T-helper 1 cell treated with Interleukin-12 subunit alpha and Interleukin-12 subunit beta and Interleukin-4 antibody, amounts not matched to agents 30 μg/mL and 1 μg/mL, for 36 hours (primary cell): ENCODE measurements around the gene WDR11.

Experiments used
- H3K27ac Mint-ChIP-seq: one replicate; pipeline ENCODE4 v1.8.0; 2021; ENCODE audit warnings: mild to moderate bottlenecking, mixed read lengths
- H3K27me3 Mint-ChIP-seq: one replicate; pipeline ENCODE4 v1.8.0; 2021; ENCODE audit warnings: low read depth, mixed read lengths
- H3K36me3 Mint-ChIP-seq: one replicate; pipeline ENCODE4 v1.8.0; 2021; ENCODE audit warnings: low read depth, mixed read lengths
- H3K4me1 Mint-ChIP-seq: one replicate; pipeline ENCODE4 v1.8.0; 2021; ENCODE audit warnings: low read depth, mixed read lengths
- H3K4me3 Mint-ChIP-seq: one replicate; pipeline ENCODE4 v1.8.0; 2021; ENCODE audit warnings: mild to moderate bottlenecking, moderate library complexity, mixed read lengths
- H3K9me3 Mint-ChIP-seq: one replicate; pipeline ENCODE4 v1.8.0; 2021; ENCODE audit warnings: mixed read lengths

Gene WDR11, protein sequence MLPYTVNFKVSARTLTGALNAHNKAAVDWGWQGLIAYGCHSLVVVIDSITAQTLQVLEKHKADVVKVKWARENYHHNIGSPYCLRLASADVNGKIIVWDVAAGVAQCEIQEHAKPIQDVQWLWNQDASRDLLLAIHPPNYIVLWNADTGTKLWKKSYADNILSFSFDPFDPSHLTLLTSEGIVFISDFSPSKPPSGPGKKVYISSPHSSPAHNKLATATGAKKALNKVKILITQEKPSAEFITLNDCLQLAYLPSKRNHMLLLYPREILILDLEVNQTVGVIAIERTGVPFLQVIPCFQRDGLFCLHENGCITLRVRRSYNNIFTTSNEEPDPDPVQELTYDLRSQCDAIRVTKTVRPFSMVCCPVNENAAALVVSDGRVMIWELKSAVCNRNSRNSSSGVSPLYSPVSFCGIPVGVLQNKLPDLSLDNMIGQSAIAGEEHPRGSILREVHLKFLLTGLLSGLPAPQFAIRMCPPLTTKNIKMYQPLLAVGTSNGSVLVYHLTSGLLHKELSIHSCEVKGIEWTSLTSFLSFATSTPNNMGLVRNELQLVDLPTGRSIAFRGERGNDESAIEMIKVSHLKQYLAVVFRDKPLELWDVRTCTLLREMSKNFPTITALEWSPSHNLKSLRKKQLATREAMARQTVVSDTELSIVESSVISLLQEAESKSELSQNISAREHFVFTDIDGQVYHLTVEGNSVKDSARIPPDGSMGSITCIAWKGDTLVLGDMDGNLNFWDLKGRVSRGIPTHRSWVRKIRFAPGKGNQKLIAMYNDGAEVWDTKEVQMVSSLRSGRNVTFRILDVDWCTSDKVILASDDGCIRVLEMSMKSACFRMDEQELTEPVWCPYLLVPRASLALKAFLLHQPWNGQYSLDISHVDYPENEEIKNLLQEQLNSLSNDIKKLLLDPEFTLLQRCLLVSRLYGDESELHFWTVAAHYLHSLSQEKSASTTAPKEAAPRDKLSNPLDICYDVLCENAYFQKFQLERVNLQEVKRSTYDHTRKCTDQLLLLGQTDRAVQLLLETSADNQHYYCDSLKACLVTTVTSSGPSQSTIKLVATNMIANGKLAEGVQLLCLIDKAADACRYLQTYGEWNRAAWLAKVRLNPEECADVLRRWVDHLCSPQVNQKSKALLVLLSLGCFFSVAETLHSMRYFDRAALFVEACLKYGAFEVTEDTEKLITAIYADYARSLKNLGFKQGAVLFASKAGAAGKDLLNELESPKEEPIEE

GRCh38 chr10:120850911-120851865, at the start of gene WDR11:
TSS of gene WDR11 (plus strand) at chr10:120851362. CDS start at chr10:120851421, 59 bp downstream.
- Mint-ChIP-seq H3K27me3 (no peaks in the 10 kb centered on the region), H3K27ac (peak within 1 kb of the TSS; percentile 94), H3K4me1 (peaks cover 25% of the 10 kb centered on the region), H3K9me3 (no peaks in the 10 kb centered on the region), H3K36me3 (peaks cover 34% of the 10 kb centered on the region), H3K4me3 (peak within 1 kb of the TSS; percentile 98)

DNA sequence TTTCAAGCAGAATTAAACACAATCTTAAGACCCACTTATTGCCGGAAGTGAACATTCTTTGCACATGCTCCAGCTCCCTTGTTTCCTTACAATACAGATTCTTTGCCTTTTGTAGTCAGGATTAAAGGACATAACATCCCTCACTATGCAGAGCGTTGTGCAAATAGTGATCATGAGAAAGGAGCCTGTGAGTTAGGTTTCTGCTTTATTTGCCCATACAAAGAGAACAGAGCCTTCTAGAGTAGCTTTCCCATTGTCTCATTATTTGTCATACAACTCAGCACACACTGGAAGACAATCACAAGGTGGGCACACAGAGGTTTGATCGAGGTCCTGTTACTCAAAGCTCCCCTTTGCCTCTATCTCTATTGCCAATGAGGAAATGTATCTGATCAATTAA, 48.2 kb upstream of the WDR11 start:
- H3K9me3 Mint-ChIP-seq = no peaks in the 10 kb centered on the region
- H3K4me3 Mint-ChIP-seq = no peak overlapping the region

DNA sequence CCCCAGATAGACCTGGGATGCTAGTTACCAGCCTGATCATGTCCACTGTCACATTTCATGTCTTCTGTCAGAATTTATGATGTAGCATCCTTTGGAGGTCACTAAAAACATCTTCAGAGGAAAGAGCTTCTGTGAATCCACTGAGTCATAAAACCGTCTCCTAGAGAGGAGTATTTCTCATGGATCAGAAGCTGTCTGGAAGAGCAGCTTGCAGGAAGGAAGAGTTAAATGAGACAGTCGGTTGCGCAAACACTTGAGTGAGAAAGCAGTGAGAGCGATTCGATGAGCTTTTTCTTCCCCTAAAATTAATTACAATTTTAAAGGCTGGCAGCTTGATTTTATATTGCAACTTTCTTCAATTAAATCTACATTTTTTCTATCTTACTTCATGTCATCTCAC, 47.2 kb upstream of the WDR11 start:
- Mint-ChIP-seq H3K4me3 (no peak overlapping the region), H3K27ac (no peak overlapping the region), H3K36me3 (no peaks in the 10 kb centered on the region), H3K4me1 (no peaks in the 10 kb centered on the region), H3K27me3 (no peaks in the 10 kb centered on the region), H3K9me3 (no peaks in the 10 kb centered on the region)

More for the DNA sequence above, 48.2 kb upstream of the WDR11 start:
- H3K27me3 Mint-ChIP-seq = no peaks in the 10 kb centered on the region
- no peak overlapping the region for H3K27ac Mint-ChIP-seq
- H3K4me1 Mint-ChIP-seq = no peaks in the 10 kb centered on the region
- no peaks in the 10 kb centered on the region for H3K36me3 Mint-ChIP-seq

- Mint-ChIP-seq H3K4me1 (no peaks in the 10 kb centered on the region), H3K36me3 (no peaks in the 10 kb centered on the region), H3K27me3 (no peaks in the 10 kb centered on the region), H3K9me3 (no peaks in the 10 kb centered on the region), H3K27ac (no peak overlapping the region), H3K4me3 (no peak overlapping the region)
Observed at GRCh38 chr10:120805014-120805812, 45.9 kb upstream of the WDR11 start.

GRCh38 chr10:120806081-120806480, 45.1 kb upstream of the WDR11 start:
- Mint-ChIP-seq H3K27me3 (no peaks in the 10 kb centered on the region), H3K27ac (no peak overlapping the region), H3K9me3 (no peaks in the 10 kb centered on the region), H3K36me3 (no peaks in the 10 kb centered on the region), H3K4me1 (no peaks in the 10 kb centered on the region), H3K4me3 (no peak overlapping the region)

GRCh38 chr10:120810298-120810697, 40.9 kb upstream of the WDR11 start:
- Mint-ChIP-seq H3K9me3 (no peaks in the 10 kb centered on the region), H3K4me1 (no peaks in the 10 kb centered on the region), H3K27me3 (peaks cover 5% of the 10 kb centered on the region), H3K27ac (no peak overlapping the region), H3K36me3 (no peaks in the 10 kb centered on the region), H3K4me3 (no peak overlapping the region)

DNA sequence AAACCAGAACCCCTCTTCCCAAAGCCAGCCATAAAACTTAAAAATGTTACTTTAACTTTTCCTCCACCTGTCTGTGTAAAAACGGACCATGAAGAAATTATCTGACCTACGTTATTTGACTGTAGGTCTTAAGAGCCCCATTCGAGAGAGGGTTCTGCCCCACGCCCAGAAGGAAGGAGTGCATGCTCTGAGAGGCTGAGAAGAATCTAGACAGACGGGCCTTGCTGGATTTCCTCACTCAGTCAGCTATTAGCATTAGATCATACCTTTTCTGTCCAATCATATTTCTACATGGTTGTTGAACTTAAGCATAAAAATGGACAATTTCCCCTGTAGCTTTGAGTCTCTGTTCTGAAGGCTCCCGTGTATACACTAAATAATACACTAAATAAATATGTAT, 38.1 kb upstream of the WDR11 start:
- H3K27ac Mint-ChIP-seq = no peak overlapping the region

DNA sequence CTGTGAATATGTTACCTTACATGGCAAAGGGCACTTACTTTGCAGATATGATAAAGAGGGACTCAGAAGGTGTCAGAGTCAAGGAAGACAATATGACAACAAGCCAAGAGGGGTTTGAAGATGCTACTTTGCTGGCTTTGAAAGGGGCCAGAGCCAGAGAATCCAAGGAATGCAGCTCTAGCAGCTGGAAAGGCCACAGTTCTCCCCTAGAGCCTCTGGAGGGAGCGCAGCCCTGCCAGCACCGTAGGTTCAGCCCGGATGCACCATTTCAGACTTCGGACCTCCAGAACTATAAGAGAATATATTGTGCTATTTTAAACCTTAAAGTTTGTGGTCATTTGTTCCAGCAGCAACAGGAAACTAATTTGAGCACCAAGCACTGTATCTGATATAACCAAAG, 32.9 kb upstream of the WDR11 start:
- no peak overlapping the region for H3K27ac Mint-ChIP-seq

More for the DNA sequence above, 38.1 kb upstream of the WDR11 start:
- H3K9me3 Mint-ChIP-seq = no peaks in the 10 kb centered on the region
- no peak overlapping the region for H3K4me3 Mint-ChIP-seq
- no peaks in the 10 kb centered on the region for H3K4me1 Mint-ChIP-seq
- peaks cover 11% of the 10 kb centered on the region for H3K27me3 Mint-ChIP-seq
- H3K36me3 Mint-ChIP-seq = no peaks in the 10 kb centered on the region

DNA sequence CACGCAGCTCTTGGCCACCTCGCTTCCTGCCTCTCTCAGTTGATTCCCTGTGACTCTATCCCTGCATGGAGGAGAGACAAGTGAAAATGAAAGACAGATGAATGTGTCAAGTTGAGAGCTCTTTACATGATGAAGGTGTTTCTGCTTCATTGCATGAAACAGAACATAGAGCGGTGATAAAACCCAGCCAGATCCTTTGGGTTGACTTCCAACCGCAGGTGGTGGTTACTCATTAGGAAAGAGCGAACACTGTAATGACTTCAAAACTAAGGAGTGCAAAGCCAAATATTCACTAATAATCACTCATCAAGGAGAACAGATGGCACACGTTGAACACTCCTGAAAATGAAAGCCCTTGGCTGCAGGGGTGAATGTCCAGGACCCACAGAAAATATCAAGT, 31.8 kb upstream of the WDR11 start:
- Mint-ChIP-seq H3K27me3 (peaks cover 11% of the 10 kb centered on the region), H3K27ac (no peak overlapping the region), H3K9me3 (no peaks in the 10 kb centered on the region), H3K4me3 (no peak overlapping the region), H3K4me1 (no peaks in the 10 kb centered on the region), H3K36me3 (no peaks in the 10 kb centered on the region)

More for the DNA sequence above, 32.9 kb upstream of the WDR11 start:
- Mint-ChIP-seq H3K27me3 (peaks cover 11% of the 10 kb centered on the region), H3K4me1 (no peaks in the 10 kb centered on the region), H3K9me3 (no peaks in the 10 kb centered on the region), H3K36me3 (no peaks in the 10 kb centered on the region), H3K4me3 (no peak overlapping the region)

DNA sequence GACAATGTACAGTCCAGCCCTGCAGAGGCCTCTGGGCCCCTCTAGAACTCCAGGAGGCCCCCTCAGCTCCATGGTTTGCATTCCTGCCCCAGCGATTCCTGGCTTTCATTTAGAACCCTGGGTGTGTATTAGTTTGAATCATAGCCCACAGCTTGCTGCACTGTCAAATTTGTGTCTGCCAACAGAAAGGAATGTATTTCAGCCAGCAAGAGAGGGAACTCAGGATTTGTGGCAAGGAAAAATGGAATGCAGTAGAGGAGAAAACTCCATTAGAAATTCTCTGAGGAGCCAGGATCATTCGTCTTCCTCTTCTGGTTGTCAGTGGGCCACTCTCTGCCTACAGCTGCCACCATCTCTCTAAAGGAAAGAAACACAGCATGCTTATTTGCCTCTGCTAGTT, 27.9 kb upstream of the WDR11 start:
- H3K4me1 Mint-ChIP-seq = no peaks in the 10 kb centered on the region
- H3K9me3 Mint-ChIP-seq = no peaks in the 10 kb centered on the region
- H3K36me3 Mint-ChIP-seq = no peaks in the 10 kb centered on the region
- H3K27me3 Mint-ChIP-seq = no peaks in the 10 kb centered on the region
- no peak overlapping the region for H3K4me3 Mint-ChIP-seq
- no peak overlapping the region for H3K27ac Mint-ChIP-seq

DNA sequence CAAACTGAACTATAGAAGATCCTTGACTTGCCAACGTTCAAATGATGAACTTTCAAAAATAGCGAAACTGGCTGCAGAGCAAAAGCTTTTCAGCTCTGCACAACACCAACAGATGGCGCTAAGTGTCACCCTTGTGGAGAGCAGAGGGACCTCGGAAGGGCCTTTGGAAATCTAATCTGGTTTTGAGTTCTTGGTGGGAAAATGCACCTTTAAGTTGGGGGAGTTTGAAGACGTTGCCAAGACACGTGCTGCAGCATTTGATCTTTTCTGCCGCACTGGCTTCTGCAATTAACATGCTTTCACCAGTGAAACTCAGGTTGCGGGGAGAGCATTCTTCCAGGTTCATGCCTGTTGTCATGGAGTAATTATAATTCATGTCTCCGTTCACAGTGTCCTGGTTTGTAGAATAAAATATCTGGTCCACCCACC, 26.3 kb upstream of the WDR11 start:
- H3K27ac Mint-ChIP-seq = no peak overlapping the region
- H3K36me3 Mint-ChIP-seq = no peaks in the 10 kb centered on the region
- no peaks in the 10 kb centered on the region for H3K9me3 Mint-ChIP-seq
- no peak overlapping the region for H3K4me3 Mint-ChIP-seq
- peaks cover under 1% of the 10 kb centered on the region for H3K27me3 Mint-ChIP-seq
- no peaks in the 10 kb centered on the region for H3K4me1 Mint-ChIP-seq

- Mint-ChIP-seq H3K27ac (no peak overlapping the region), H3K4me3 (no peak overlapping the region), H3K36me3 (no peaks in the 10 kb centered on the region), H3K4me1 (no peaks in the 10 kb centered on the region), H3K9me3 (no peaks in the 10 kb centered on the region), H3K27me3 (peaks cover 8% of the 10 kb centered on the region)
Observed at GRCh38 chr10:120825878-120826769, 25.0 kb upstream of the WDR11 start.
